Midbrain (tissue), 1 donor: Measurements from ENCODE around the gene SYT7.
A peak's percentile ranks its signal among the peaks of the same experiment; 100 is the strongest.
"Not testable (repeated sequence)": the region's sequence is repeated elsewhere in the genome, so short reads cannot be mapped to it uniquely, and the experiment has no call there.

Source experiments
- DNase-seq: peaks from one replicate; lab custom pipeline; 2025; lab: John Stamatoyannopoulos, UW

SYT7 gene

DNA sequence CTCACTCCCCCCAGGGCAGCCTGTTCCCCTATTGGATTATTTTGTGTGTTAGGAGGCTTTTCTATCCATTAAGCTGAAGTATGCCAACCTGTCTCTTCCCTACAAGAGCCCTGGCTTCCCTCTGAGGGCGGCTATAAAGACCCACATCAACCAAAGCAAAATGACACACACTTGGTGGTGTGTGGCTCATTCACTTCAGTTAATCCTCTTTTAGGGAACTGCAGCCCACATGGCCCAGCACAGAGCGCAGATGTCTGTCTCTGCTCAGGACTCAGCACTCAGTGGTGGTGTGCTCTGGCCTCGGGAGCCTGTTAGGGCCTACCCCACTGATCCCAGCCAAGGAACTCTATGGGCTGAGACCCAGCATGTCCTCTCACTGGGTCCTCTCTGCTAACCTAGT lies 104.5 kb downstream of the SYT7 start:
- no peak for DNase-seq

- DNase-seq: no peak
These were observed 105.4 kb downstream of the SYT7 start for GRCh38 chr11:61475433-61475832.

DNA sequence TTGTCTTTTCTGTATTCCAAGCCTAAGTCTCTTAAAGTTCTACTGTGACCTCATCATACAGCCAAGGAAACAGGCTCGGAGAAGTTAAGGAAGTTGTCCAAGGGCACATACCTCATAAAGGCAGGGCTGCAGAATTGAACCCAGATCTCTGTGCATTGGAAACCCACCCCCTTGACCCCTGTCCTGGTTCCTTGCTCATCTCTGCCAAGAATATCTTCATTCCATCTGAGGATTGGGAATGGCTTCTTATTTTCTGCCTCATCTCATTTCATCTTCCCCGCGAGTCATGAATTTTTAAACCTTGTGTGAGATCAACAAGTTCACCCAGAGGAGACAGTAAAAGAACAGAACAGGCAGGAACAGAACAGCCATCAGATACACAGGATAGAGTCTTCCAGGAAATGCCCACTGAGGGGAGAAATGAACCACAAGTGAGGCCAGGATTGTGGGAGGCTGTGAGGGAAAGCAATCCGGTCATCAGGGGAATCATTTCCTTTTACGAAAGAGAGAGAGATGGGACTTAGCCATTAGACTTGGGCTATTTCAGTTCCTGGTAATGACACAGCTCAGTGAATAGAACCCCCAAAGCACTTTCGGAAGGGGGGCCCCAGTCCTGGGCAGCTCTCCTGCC lies 106.7 kb downstream of the SYT7 start:
- no peak for DNase-seq

GRCh38 chr11:61473370-61474012 lies 107.4 kb downstream of the SYT7 start:
- no peak for DNase-seq

GRCh38 chr11:61472868-61473267 lies 108.0 kb downstream of the SYT7 start:
- peak; percentile 38 for DNase-seq

DNA sequence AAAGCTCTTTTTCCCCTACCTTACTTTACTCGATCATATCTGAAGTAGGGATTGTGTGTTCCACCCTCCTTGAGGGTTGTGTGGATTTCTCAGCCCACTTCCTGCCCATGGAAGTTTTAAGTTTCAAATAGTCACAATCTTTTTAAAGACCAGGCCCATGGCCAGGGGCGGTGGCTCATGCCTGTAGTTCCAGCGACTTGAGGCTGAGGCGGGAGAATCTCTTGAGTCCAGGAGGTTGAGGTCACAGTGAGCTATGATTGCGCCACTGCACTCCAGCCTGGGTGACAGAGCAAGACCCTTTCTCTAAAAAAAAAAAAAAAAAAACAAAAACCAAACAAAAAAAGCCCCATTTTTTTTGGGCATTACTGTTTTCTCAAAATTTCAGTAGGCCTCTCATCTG lies 108.6 kb downstream of the SYT7 start:
- no peak for DNase-seq

- DNase-seq: no peak
These were observed 112.9 kb downstream of the SYT7 start for GRCh38 chr11:61468002-61468401.

- not testable (repeated sequence) for DNase-seq
These were observed 113.3 kb downstream of the SYT7 start for GRCh38 chr11:61467602-61468001.
